ENCODE measurements around the gene C2CD2. TPM values are rescaled to one million over a fixed set of nuclear protein-coding genes. Genes with fewer than 3 reads are reported as not detected.

Gene C2CD2
- total RNA-seq, 2 experiments from 2014 or later, result 8.2 to 8.8 TPM

DNA sequence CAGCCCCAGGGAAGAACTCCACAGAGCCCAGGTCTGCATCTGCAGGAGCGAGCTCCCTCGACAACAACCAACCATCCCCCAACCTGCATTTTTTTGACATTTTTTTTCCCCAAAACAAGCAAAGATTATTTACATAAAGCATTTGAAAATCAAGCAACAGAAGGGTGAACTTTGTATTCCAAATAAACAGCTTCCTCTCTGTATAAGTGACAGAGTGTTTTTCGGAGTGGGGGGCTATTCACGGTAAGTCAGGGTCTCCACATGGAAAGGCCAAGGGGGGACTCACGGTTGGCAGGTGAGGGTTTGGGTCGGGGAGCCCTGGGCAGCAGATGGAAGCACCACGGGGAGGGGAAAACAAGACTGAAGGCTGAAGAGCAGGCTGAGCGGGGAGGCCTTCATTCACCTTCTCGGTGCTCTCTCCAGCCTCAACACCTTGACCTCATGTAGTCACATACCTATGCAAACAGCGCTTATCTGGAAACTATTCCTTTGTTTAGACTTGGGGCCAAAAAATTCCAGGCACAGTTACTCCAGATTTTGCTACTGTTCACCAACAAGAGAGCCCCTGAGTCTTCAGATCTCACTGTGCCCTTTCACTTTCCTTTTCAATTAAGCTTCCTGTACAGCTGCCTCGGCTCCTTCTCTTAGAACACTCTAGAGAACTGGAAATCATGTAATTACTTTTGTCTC, 27.6 kb downstream of the C2CD2 start:
- DNase-seq (peak in 11 of 14 experiments; percentile 1 to 80 (median 22)), ATAC-seq (ENCODE audit: poor library complexity) (peak; percentile 92)
- H3K27ac Mint-ChIP-seq, result peak overlapping the region; percentile 95
- peak overlapping the region; percentile 67 for H3K4me3 ChIP-seq (ENCODE audit: low read length)
- H3K36me3 Mint-ChIP-seq (ENCODE audit: low read depth), result peaks cover 15% of the 10 kb centered on the region
- no peaks in the 10 kb centered on the region for H3K9me3 Mint-ChIP-seq
- H3K9me3 ChIP-seq (ENCODE audit: control insufficient read depth in 1 of 2, insufficient read depth in 1 of 2, low read length in 2 of 2), result peaks cover 0 to 4% of the 10 kb centered on the region in 2 experiments
- ChIA-PET CTCF (interaction anchor here (0.9 to 1.8 kb wide), 3 partner anchors 10 to 191 kb away, joined by 5 to 7 read pairs (median 7); no protein-coding TSS in a partner anchor), POLR2A (interaction anchor here (0.7 to 4.4 kb wide), 13 partner anchors 22 to 1048 kb away, joined by 3 to 44 read pairs (median 4); partner anchors contain the start of genes PRDM15, UBASH3A and ZBTB21)
- H3K27me3 ChIP-seq (ENCODE audit: control insufficient read depth in 1 of 2, insufficient read depth in 2 of 2, low read length in 2 of 2), result no peaks in the 10 kb centered on the region
- peaks cover 55% of the 10 kb centered on the region for H3K4me1 Mint-ChIP-seq (ENCODE audit: low read depth)
- H3K36me3 ChIP-seq (ENCODE audit: insufficient read depth, low read length), result no peaks in the 10 kb centered on the region
- TF ChIP-seq, protein P1, sequence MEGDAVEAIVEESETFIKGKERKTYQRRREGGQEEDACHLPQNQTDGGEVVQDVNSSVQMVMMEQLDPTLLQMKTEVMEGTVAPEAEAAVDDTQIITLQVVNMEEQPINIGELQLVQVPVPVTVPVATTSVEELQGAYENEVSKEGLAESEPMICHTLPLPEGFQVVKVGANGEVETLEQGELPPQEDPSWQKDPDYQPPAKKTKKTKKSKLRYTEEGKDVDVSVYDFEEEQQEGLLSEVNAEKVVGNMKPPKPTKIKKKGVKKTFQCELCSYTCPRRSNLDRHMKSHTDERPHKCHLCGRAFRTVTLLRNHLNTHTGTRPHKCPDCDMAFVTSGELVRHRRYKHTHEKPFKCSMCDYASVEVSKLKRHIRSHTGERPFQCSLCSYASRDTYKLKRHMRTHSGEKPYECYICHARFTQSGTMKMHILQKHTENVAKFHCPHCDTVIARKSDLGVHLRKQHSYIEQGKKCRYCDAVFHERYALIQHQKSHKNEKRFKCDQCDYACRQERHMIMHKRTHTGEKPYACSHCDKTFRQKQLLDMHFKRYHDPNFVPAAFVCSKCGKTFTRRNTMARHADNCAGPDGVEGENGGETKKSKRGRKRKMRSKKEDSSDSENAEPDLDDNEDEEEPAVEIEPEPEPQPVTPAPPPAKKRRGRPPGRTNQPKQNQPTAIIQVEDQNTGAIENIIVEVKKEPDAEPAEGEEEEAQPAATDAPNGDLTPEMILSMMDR (IDR thresholded peaks at IDR 0.05), result no peak
- H3K27ac ChIP-seq (ENCODE audit: low read depth in 1 of 2, low read length in 2 of 2), result peak overlapping the region; percentile 75 to 83
- H3K4me3 Mint-ChIP-seq, result peak overlapping the region; percentile 90
- no peaks in the 10 kb centered on the region for H3K27me3 Mint-ChIP-seq
- intact Hi-C loops (cut with DNase I, micrococcal nuclease), result loop anchor here (1.0 to 5.0 kb wide), 6 partner anchors 47 to 191 kb away; partner anchors contain the start of genes PRDM15 (in 2 of the 2) and ZBTB21 (in 2 of the 2)
- H3K4me1 ChIP-seq (ENCODE audit: insufficient read depth, low read length), result peaks cover 52% of the 10 kb centered on the region

DNA sequence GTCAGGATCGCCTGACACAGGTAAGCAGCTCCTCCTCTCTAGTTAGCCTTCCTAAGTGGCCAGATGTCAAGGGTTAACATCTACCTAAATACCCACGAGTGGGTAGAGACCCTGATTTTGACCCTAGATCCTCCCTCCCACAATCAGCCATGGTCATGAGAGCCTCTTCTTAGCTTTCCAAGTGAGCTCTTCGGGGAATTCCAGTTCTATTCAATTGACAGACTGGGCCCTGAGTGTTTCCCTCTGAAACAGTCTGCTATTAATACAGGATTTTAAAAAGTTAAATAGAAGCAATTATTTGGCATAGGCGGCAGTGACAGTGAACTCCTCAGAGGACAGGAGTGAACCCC, 28.1 kb downstream of the C2CD2 start:
- peaks cover 52% of the 10 kb centered on the region for H3K4me1 ChIP-seq (ENCODE audit: insufficient read depth, low read length)

DNA sequence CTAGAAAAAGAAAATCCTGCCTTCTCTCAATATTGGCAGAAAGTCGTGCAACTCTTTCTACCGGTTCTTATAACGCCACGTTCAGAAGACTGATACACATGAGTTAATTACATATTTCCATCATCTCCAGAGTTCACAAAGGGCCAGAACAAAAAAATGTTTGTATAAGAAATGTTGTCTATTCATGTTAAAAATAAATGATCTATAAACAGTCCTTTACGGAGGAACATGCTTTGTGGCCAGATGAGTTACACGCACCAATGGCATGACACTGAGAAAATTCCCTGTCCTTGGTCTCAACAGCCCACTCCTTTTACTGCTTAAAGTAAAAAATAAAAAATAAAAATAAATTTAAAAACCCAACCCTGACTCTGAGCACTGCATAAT, 29.5 kb downstream of the C2CD2 start:
- intact Hi-C loops (cut with DNase I, micrococcal nuclease), result loop anchor here in 1 of 2 experiments (2.0 kb wide), 1 partner anchor 138 kb away; no protein-coding TSS in a partner anchor
- Mint-ChIP-seq H3K4me1 (ENCODE audit: low read depth) (peaks cover 61% of the 10 kb centered on the region), H3K4me3 (no peak overlapping the region), H3K27ac (peak overlapping the region; percentile 95), H3K27me3 (no peaks in the 10 kb centered on the region), H3K9me3 (no peaks in the 10 kb centered on the region), H3K36me3 (ENCODE audit: low read depth) (peaks cover 15% of the 10 kb centered on the region)
- H3K27me3 ChIP-seq (ENCODE audit: control insufficient read depth in 1 of 2, insufficient read depth in 2 of 2, low read length in 2 of 2), result no peaks in the 10 kb centered on the region
- TF ChIP-seq, protein P1 (IDR thresholded peaks at IDR 0.05), result no peak
- DNase-seq (no peak), ATAC-seq (ENCODE audit: poor library complexity) (no peak)
- ChIA-PET POLR2A (no interaction called here), CTCF (no interaction called here)
- no peak overlapping the region for H3K27ac ChIP-seq (ENCODE audit: low read depth in 1 of 2, low read length in 2 of 2)
- H3K4me1 ChIP-seq (ENCODE audit: insufficient read depth, low read length), result peaks cover 50% of the 10 kb centered on the region
- H3K9me3 ChIP-seq (ENCODE audit: control insufficient read depth in 1 of 2, insufficient read depth in 1 of 2, low read length in 2 of 2), result peaks cover 0 to 4% of the 10 kb centered on the region in 2 experiments
- peaks cover 6% of the 10 kb centered on the region for H3K36me3 ChIP-seq (ENCODE audit: insufficient read depth, low read length)
- no peak overlapping the region for H3K4me3 ChIP-seq (ENCODE audit: low read length)

More for the DNA sequence above, 28.1 kb downstream of the C2CD2 start:
- ChIA-PET POLR2A (interaction anchor here (0.6 to 4.4 kb wide), 10 partner anchors 47 to 479 kb away, joined by 3 to 44 read pairs (median 6); partner anchors contain the start of genes PRDM15, UBASH3A and ZBTB21), CTCF (interaction anchor here (1.8 kb wide), 1 partner anchor 182 kb away, joined by 5 read pairs; no protein-coding TSS in a partner anchor)
- Histone ChIP-seq H3K9me3 (ENCODE audit: control insufficient read depth in 1 of 2, insufficient read depth in 1 of 2, low read length in 2 of 2) (peaks cover 0 to 4% of the 10 kb centered on the region in 2 experiments), H3K4me3 (ENCODE audit: low read length) (peak overlapping the region; percentile 67), H3K27ac (ENCODE audit: low read depth in 1 of 2, low read length in 2 of 2) (peak overlapping the region; percentile 75 to 83), H3K36me3 (ENCODE audit: insufficient read depth, low read length) (no peaks in the 10 kb centered on the region), H3K27me3 (ENCODE audit: control insufficient read depth in 1 of 2, insufficient read depth in 2 of 2, low read length in 2 of 2) (no peaks in the 10 kb centered on the region)
- Mint-ChIP-seq H3K9me3 (no peaks in the 10 kb centered on the region), H3K36me3 (ENCODE audit: low read depth) (peaks cover 15% of the 10 kb centered on the region), H3K27me3 (no peaks in the 10 kb centered on the region), H3K4me1 (ENCODE audit: low read depth) (peaks cover 60% of the 10 kb centered on the region), H3K4me3 (peak overlapping the region; percentile 90), H3K27ac (peak overlapping the region; percentile 95)
- ATAC-seq (ENCODE audit: poor library complexity) (no peak), DNase-seq (peak in 1 of 14 experiments; percentile 26)
- TF ChIP-seq, protein P1 (IDR thresholded peaks at IDR 0.05), result no peak
- intact Hi-C loops (cut with DNase I, micrococcal nuclease), result loop anchor here (1.0 to 5.0 kb wide), 7 partner anchors 46 to 191 kb away; partner anchors contain the start of genes PRDM15 (in 2 of the 2) and ZBTB21 (in 2 of the 2)
